Umbilical cord (tissue), 2 donors: ENCODE measurements around the gene CACNA1C. TPM values are rescaled to one million over a fixed set of nuclear protein-coding genes. Genes with fewer than 3 reads are reported as not detected.

Source experiments
- DNase-seq: peaks from one replicate; pipeline ENCODE4 v3.0.0-alpha.2; 2015; ENCODE audit warnings: low spot score
- total RNA-seq: library from RNA; depleted of rRNA; stranded (reverse); fragments of >200 nt; gene quantifications from one replicate; pipeline ENCODE4 v1.2.3, GENCODE V29; 2014; ENCODE audit warnings: low replicate concordance; ENCODE audit not compliant: insufficient read depth

Gene CACNA1C
- total RNA-seq, 1 donor from 2014 or later: 116 TPM

GRCh38 chr12:2231011-2231595 is 178.3 kb downstream of the CACNA1C start:
- no peak for DNase-seq

DNA sequence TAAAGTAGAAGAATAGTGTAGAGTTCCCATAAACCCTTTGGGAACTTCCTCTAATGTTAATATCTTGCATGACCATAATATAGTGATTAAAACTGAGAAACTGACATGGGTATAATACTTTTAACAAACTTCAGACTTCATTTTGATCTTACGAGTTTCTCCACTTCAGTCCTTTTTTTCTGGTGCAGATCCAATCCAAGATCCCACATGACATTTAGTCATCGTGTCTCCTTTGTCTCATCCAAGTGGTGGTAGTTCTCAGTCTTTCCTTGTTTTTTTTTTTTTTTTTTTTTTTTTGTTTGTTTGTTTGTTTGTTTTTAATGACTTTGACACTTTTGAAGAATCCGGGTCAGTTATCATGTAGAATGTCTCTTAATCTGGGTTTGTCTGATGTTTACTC is 179.2 kb downstream of the CACNA1C start:
- no peak for DNase-seq

GRCh38 chr12:2233034-2233433 is 180.2 kb downstream of the CACNA1C start:
- no peak for DNase-seq

DNA sequence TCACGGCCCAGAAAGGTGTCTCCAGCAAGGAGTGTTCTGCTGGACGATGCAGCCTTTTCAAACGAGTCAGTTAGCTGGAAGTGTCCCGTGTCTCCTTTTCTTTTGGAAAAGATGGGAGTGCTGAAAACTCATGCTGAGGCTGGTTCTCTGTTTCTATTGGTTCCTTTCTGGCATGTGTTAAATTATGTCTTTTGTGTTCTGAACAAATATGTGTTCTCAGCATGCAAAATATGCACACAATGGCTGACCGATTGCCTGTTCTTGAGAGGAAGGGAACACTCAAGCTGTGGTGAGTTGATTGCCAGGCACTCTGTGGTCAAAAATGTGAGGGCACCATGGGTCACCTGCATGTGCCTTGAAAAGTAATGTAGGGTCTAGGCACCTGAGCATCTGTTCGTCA is 181.3 kb downstream of the CACNA1C start:
- no peak for DNase-seq

- no peak for DNase-seq
Measured at GRCh38 chr12:2234646-2235350, 182.0 kb downstream of the CACNA1C start.

DNA sequence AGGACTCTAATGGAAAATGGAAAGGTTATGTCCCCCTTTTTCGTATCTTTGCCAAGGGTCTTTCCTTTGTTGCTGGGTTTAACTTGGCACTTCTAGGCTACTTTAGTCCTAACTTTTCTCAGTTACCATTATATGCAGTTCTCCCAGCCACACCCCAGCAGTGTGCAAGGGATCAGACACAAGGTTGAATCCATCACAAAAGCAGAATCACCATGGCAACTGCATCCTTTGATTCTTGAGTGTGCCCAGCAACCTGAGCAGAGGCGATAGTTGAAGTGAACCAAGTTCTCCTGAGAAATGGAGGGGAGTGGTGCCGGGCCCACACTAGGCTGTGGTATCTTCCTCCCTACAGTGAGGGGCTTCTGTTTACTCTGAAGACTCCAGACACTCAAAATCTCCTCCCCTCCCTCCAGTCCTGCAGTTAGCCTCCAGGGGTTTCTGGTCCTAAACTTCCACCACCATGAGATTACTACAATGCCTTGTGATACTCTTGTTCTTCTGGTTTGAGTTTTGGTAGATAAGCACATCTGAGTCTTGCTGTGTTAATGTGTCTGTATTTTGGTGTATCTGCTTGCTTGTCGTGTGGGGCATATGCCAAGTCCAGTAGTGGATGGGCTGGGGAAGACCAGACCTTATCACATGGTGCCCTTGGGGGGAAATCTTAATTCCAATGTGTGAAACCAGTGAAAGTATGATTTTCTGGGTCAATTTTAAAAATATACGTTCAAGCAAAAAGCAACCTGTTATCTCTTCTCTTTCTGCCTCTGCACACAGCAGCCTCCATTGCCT is 183.9 kb downstream of the CACNA1C start:
- no peak for DNase-seq

DNA sequence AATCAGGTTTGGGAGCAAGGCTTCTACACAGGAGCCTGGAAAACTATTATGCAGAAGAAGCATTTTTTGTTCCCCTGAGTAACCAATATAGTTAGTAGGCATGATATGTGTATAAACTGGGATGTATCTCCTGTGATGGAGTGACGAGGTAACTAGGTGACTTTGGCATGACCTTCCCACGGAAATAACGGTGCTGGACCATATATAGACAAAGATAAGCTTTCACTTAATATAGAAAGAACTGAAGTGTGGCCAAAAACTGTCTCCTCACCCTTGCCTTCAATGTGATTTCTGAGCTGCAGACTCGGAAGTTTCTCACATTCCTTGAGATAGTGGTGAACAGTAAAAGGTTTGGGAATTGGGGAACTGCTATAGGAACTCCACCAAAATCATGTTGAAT is 185.3 kb downstream of the CACNA1C start:
- DNase-seq: no peak

- no peak for DNase-seq
Measured at GRCh38 chr12:2239381-2239871, 186.6 kb downstream of the CACNA1C start.

GRCh38 chr12:2240390-2240789 is 187.6 kb downstream of the CACNA1C start:
- no peak for DNase-seq

- DNase-seq: no peak
Measured at GRCh38 chr12:2240984-2241383, 188.2 kb downstream of the CACNA1C start.

- no peak for DNase-seq
Measured at GRCh38 chr12:2242216-2242615, 189.4 kb downstream of the CACNA1C start.

DNA sequence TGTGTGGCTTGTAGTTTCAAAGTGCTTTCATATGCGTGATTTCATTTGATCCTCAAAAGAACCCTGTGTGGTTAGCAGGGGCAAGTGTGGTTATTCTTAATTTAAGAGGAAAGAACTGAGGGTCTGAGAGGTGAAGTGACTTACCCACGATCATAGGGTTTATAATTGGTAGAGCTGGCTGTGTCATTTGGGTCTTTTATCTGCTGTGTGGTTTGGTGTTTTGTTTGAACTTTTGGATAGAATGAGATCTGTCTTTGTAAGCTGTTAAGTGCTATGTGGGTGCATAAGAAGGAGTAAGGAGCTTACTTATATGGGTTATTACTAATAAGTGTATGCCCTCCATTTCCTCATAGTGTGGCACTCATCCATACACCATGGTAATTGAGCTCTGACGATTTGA is 190.0 kb downstream of the CACNA1C start:
- no peak for DNase-seq

- no peak for DNase-seq
Measured at GRCh38 chr12:2243275-2243674, 190.5 kb downstream of the CACNA1C start.

DNA sequence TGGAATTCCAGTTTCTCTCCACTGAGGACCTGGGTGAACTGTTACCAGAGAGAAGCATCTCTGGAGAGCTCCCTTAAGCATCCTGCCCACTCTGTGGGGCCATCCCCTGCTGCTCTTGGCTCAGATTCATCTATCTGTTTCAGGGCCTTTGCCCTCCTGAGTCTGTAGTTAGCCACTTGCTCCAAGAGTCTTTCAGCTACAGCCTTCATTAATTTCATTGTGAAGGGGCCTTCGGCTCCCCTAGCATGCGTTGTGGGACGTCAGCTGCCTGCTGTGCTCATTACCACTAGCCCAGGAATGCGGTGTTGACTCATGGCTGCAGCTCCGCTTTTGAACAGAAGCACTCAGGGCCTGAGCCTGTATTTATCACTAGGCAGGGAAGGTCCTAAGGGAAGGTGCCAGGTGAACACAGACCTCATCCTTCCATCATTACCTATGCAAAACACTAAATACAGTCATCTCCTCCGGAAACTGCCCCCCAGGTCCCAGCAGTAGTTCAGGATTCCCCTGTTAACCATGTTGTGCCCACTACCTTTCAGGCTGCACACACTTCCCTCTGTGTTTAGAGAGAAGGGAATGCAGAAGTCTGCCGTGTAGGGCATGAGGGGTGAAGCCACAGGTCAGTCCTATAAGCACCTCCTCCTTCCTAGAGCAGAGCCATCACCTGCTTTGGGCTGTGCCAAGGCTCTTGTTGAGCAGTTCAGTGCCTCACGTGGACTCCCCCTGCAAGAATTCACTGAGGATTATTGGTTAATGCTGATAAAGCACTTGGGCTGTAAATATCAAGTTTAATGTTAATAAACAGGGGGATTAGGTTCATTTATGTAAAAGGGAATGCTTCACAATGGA is 191.4 kb downstream of the CACNA1C start:
- DNase-seq: peak; percentile 73

- no peak for DNase-seq
Measured at GRCh38 chr12:2246358-2246757, 193.6 kb downstream of the CACNA1C start.

DNA sequence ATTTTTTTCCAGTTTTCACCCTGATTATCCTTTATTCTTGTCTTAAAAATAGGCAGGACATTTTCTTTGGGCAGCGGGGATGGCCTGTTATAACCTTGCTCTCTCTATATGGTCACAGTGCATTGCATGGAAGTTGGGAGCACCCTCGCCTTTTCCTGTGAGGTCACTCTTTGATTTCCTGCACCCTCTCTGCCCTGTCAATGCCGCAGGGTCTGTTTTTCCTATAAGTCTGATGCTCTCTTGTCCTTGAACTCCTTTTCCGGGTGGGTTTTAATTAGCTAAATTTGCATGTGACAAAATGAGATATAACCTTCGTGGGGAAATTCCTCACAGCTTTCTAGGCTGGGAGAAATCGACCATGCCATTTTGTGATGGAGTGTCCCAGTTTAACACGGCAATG is 194.3 kb downstream of the CACNA1C start:
- DNase-seq: no peak

GRCh38 chr12:2247596-2247995 is 194.8 kb downstream of the CACNA1C start:
- no peak for DNase-seq

GRCh38 chr12:2248087-2248900 is 195.5 kb downstream of the CACNA1C start:
- peak; percentile 26 for DNase-seq

DNA sequence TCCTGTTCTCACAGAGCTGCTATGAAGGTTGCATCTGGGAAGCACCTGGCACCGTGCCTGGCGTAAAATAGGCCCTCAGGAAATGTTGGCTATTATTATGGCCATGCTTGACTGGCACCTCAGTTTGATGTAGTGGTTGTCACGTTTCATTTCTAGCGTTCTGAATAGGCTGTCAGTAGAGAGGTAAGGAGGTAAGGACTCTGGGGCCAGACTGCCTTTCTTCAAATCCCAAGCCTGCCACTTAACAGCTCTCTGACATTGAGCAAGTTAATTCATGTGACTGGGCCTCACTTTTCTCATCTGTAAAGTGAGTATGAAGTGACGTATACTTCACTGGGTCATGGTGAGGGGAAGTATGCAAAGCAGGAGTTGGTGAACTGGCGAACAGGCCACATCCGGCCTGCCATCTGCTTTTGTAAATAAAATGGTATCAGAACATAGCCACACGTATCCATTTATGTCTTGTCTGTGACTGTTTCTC is 196.2 kb downstream of the CACNA1C start:
- no peak for DNase-seq

DNA sequence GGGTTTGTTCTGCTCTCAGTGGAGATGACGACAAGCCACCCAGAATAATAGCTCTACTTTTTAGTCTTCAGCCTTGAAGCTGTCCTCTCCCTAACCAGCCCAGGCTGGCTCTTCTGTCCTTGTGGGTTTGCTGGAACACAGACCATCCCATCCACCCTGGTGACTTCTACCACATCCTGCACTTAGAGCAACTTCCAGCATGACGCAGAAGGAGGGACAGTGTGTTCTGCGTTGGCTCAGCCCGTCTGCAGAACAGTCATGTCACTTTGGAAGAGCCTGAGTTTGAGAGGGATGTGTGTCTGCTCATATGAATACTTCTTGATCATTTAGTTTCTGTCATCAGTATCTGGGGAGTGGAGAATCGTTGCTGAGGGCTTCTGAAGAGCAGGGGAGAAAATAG is 198.0 kb downstream of the CACNA1C start:
- DNase-seq: no peak
